Stomach smooth muscle (tissue), 2 donors: ENCODE measurements around the gene PIP4P1.

Experiments
- H3K27ac ChIP-seq: one replicate; pipeline ENCODE4 v1.7.0; 2013; ENCODE audit warnings: mild to moderate bottlenecking, low read length, inconsistent platforms
- H3K27me3 ChIP-seq, 2 donors: one replicate each; pipeline ENCODE4 v1.7.0; 2013; ENCODE audit warnings: low read length in 2 of 2; ENCODE audit not compliant: insufficient read depth in 2 of 2, control insufficient read depth in 1 of 2
- H3K36me3 ChIP-seq, 2 donors: one replicate each; pipeline ENCODE4 v1.7.0; 2013; ENCODE audit warnings: low read length in 2 of 2; ENCODE audit not compliant: control insufficient read depth in 2 of 2, insufficient read depth in 2 of 2
- H3K4me1 ChIP-seq: one replicate; pipeline ENCODE4 v1.7.0; 2013; ENCODE audit warnings: low read length; ENCODE audit not compliant: control insufficient read depth, insufficient read depth
- H3K4me3 ChIP-seq, 2 donors: one replicate each; pipeline ENCODE4 v1.7.0; 2013; ENCODE audit warnings: low read length in 2 of 2
- H3K9ac ChIP-seq, 2 donors: one replicate each; pipeline ENCODE4 v1.7.0; 2013; ENCODE audit warnings: low read length in 2 of 2, mild to moderate bottlenecking in 1 of 2
- H3K9me3 ChIP-seq, 2 donors: one replicate each; pipeline ENCODE4 v1.7.0; 2013; ENCODE audit warnings: low read length in 2 of 2; ENCODE audit not compliant: control insufficient read depth in 2 of 2
- donor health status: healthy.
- donor health status: Pancreatic carcinoma.

Gene PIP4P1

DNA sequence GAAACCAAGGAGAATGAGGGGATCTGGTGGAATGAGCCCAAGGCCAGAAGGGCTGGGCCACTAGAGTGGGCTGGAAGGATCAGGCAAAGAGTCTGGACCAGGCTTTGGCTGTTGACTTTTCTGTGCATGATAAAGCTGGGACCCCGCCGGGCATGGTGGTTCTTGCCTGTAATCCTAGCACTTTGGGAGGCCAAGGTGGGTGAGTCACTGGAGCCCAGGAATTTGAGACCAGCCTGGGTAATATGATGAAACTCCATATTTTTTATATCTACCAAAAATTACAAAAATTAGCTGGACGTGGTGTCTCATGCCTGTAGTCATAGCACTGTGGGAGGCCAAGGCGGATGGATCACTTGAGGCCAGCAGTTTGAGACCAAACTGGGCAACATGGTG lies 24.9 kb downstream of the PIP4P1 start:
- Histone ChIP-seq H3K27ac (no peak overlapping the region), H3K27me3 (peaks cover 0 to 7% of the 10 kb centered on the region in 2 donors), H3K9me3 (no peaks in the 10 kb centered on the region), H3K4me1 (peaks cover 3% of the 10 kb centered on the region), H3K36me3 (no peaks in the 10 kb centered on the region), H3K9ac (no peak overlapping the region), H3K4me3 (no peak overlapping the region)

- H3K4me1 ChIP-seq, result peaks cover 3% of the 10 kb centered on the region
- no peaks in the 10 kb centered on the region for H3K9me3 ChIP-seq
- H3K27ac ChIP-seq, result no peak within 1 kb of the TSS
- peaks cover 0 to 7% of the 10 kb centered on the region in 2 donors for H3K27me3 ChIP-seq
- peak within 1 kb of the TSS; percentile 36 to 61 for H3K4me3 ChIP-seq
- H3K36me3 ChIP-seq, result no peaks in the 10 kb centered on the region
- H3K9ac ChIP-seq, result peak within 1 kb of the TSS; percentile 23 to 62
Measured at GRCh38 chr14:20435582-20436362, 25.5 kb downstream of the PIP4P1 start, which contains the start of gene KLHL33. Gene KLHL33, minus strand, starts transcription at chr14:20436166. Its CDS starts 355 bp downstream, at chr14:20435811.

GRCh38 chr14:20434701-20435581 lies 26.3 kb downstream of the PIP4P1 start:
- H3K36me3 ChIP-seq, result no peaks in the 10 kb centered on the region
- H3K4me3 ChIP-seq, result peak overlapping the region; percentile 36 to 61
- H3K9me3 ChIP-seq, result no peaks in the 10 kb centered on the region
- H3K4me1 ChIP-seq, result peaks cover 3% of the 10 kb centered on the region
- no peak overlapping the region for H3K27ac ChIP-seq
- H3K9ac ChIP-seq, result peak overlapping the region; percentile 23 to 62
- H3K27me3 ChIP-seq, result peaks cover 0 to 7% of the 10 kb centered on the region in 2 donors

DNA sequence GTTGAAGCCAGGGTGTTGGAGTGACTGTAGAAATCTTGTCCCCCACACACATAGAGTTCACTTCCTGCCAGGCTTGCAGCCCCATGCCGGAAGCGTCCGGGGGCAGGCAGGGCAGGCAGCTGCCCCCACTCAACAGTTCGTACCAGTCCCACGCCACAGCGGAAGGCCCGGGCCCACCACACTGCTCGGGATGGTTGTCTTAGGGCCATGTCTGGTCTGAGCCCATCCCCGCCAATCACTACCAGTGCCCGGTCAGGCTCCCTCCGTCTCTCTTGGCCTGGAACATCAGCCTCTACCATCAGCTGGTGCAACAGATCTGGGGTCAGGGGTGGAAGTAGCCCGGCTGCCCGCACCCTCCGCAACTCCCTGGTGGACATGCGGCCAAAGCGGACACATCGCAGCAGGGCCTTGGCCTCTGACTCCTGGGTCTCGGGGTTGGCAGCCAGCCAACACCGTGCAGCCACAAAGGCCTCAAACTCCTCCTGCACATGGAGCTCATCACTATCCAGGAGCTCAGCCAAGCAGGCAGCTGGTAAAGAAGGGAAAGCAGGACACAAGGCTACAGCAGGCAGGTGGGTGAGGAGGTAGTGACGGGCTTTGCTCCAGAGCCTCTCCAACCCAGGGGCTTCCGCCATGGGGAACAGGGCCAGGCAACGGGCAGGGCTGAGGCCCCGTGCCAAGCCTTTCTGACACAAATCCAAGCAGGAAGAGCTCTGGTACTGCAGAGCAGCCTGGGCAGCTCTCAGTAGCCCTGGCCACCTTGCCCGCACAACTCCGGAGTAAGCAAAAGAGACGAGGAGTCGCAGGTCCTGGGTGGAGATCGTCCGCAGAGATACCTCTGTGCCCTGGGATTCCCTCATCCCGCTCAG lies 31.2 kb downstream of the PIP4P1 start:
- Histone ChIP-seq H3K36me3 (no peaks in the 10 kb centered on the region), H3K4me1 (no peaks in the 10 kb centered on the region), H3K4me3 (no peak overlapping the region), H3K27me3 (peaks cover 0 to 2% of the 10 kb centered on the region in 2 donors), H3K27ac (no peak overlapping the region), H3K9ac (no peak overlapping the region), H3K9me3 (no peaks in the 10 kb centered on the region)

DNA sequence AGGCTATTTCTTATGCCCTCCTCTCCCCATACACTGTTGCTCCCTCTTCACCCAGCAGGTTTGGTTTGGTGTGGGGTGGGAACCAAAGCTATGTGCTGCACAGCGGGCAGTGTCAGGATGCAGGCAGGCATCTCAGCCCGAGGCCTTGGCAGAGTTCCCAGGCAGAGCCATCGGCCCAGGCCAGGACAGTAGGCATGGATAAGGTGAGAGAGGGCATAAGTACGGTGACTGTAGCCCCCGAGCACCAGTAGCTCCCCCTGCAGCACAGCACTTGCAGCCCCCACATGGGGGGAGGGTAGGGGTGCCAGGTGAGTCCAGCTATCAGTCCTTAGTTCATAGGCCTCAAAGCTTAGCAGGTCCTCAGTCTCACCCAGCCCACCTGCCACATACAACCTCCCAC lies 32.4 kb downstream of the PIP4P1 start:
- Histone ChIP-seq H3K27ac (no peak overlapping the region), H3K4me1 (no peaks in the 10 kb centered on the region), H3K9ac (no peak overlapping the region), H3K4me3 (no peak overlapping the region), H3K9me3 (no peaks in the 10 kb centered on the region), H3K27me3 (no peaks in the 10 kb centered on the region), H3K36me3 (no peaks in the 10 kb centered on the region)

- no peaks in the 10 kb centered on the region for H3K36me3 ChIP-seq
- H3K4me1 ChIP-seq, result no peaks in the 10 kb centered on the region
- no peak overlapping the region for H3K9ac ChIP-seq
- H3K9me3 ChIP-seq, result no peaks in the 10 kb centered on the region
- no peak overlapping the region for H3K4me3 ChIP-seq
- H3K27me3 ChIP-seq, result no peaks in the 10 kb centered on the region
- H3K27ac ChIP-seq, result no peak overlapping the region
Measured at GRCh38 chr14:20428010-20428365, 33.2 kb downstream of the PIP4P1 start.

- Histone ChIP-seq H3K4me3 (no peak overlapping the region), H3K9me3 (no peaks in the 10 kb centered on the region), H3K27ac (no peak overlapping the region), H3K27me3 (no peaks in the 10 kb centered on the region), H3K4me1 (no peaks in the 10 kb centered on the region), H3K9ac (no peak overlapping the region), H3K36me3 (no peaks in the 10 kb centered on the region)
Measured at GRCh38 chr14:20427231-20428009, 33.8 kb downstream of the PIP4P1 start.

- H3K27ac ChIP-seq, result no peak overlapping the region
- no peaks in the 10 kb centered on the region for H3K9me3 ChIP-seq
- H3K9ac ChIP-seq, result no peak overlapping the region
- no peaks in the 10 kb centered on the region for H3K27me3 ChIP-seq
- H3K4me1 ChIP-seq, result no peaks in the 10 kb centered on the region
- no peaks in the 10 kb centered on the region for H3K36me3 ChIP-seq
- H3K4me3 ChIP-seq, result no peak overlapping the region
Measured at GRCh38 chr14:20424851-20425250, 36.4 kb downstream of the PIP4P1 start.

DNA sequence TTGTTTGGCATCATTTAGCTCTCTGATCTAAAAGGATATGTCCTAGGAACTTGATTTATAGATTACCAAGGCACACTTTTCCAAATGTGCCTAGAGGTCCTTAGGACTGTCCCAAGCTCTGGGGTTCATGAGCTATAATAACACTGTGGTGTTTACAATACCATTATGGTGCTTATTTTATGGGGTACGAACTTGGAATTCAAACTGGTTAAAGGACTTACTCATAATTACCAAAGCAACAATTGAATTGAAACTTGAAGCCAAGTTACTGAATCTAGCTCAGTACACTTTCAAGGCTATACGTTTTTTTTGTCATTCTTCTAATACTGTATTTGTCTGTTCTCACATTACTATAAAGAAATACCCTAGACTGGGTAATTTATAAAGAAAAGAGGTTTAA lies 38.3 kb downstream of the PIP4P1 start:
- Histone ChIP-seq H3K27me3 (no peaks in the 10 kb centered on the region), H3K9ac (no peak overlapping the region), H3K9me3 (no peaks in the 10 kb centered on the region), H3K4me1 (no peaks in the 10 kb centered on the region), H3K4me3 (no peak overlapping the region), H3K27ac (no peak overlapping the region), H3K36me3 (no peaks in the 10 kb centered on the region)

- Histone ChIP-seq H3K9ac (no peak overlapping the region), H3K4me3 (no peak overlapping the region), H3K27me3 (no peaks in the 10 kb centered on the region), H3K36me3 (no peaks in the 10 kb centered on the region), H3K9me3 (no peaks in the 10 kb centered on the region), H3K27ac (no peak overlapping the region), H3K4me1 (no peaks in the 10 kb centered on the region)
Measured at GRCh38 chr14:20421267-20421666, 40.0 kb downstream of the PIP4P1 start.
